Type B pancreatic cell (in vitro differentiated cells): ENCODE data around the gene RELL2. TPM values are rescaled to one million over a fixed set of nuclear protein-coding genes. Genes with fewer than 3 reads are reported as not detected.

Experiments used
- DNase-seq: peaks from one replicate; pipeline ENCODE4 v3.0.0; 2021; ENCODE audit warnings: mixed read lengths; ENCODE audit not compliant: unreplicated experiment; ENCODE audit errors: extremely low spot score
- H3K27ac Mint-ChIP-seq: 2 replicates; pipeline ENCODE4 v1.8.0; 2021; ENCODE audit warnings: mild to moderate bottlenecking, mixed read lengths
- H3K27me3 Mint-ChIP-seq: 2 replicates; pipeline ENCODE4 v1.8.0; 2021; ENCODE audit warnings: mixed read lengths
- H3K36me3 Mint-ChIP-seq: 2 replicates; pipeline ENCODE4 v1.8.0; 2021; ENCODE audit warnings: mixed read lengths
- H3K4me1 Mint-ChIP-seq: one replicate; pipeline ENCODE4 v1.8.0; 2021; ENCODE audit warnings: mixed read lengths; ENCODE audit not compliant: unreplicated experiment
- H3K4me3 Mint-ChIP-seq: 2 replicates; pipeline ENCODE4 v1.8.0; 2021; ENCODE audit warnings: mild to moderate bottlenecking, mixed read lengths
- H3K9me3 Mint-ChIP-seq: 2 replicates; pipeline ENCODE4 v1.8.0; 2021; ENCODE audit warnings: mixed read lengths
- CTCF ChIP-seq: fragments of 200-600 bp; sonication (generic); conservative IDR thresholded peaks from 2 replicates; pipeline ENCODE4 v1.5.0; 2021; ENCODE audit warnings: antibody characterized with exemption, mild to moderate bottlenecking
- total RNA-seq: library from RNA; stranded (reverse); gene quantifications from 2 replicates; pipeline ENCODE4 v1.2.1, GENCODE V29; 2021; ENCODE audit warnings: low replicate concordance

The RELL2 gene
- total RNA-seq, 1 donor from 2014 or later = 8.1 TPM

DNA sequence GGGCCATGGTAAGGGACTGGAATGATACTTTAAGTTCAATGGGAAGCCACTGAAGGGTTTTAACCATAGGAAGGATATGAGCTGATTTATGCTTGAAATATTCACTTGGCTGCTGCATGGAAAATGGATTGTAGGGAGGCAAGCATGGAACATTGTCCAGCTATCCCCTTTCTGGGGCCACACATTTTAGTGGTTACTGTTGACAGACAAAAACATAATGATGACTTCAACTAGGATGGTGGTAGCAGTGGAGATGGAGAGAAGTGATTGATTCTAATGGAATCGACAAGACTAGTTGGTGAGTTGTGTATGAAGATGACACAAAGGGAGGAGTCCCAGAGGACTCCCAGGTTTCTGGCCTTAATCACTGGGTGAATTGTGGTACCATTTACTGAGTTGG is 20.6 kb downstream of the RELL2 start:
- Mint-ChIP-seq H3K27me3 (no peaks in the 10 kb centered on the region), H3K4me3 (no peak overlapping the region), H3K36me3 (peaks cover 3% of the 10 kb centered on the region), H3K4me1 (no peaks in the 10 kb centered on the region), H3K9me3 (no peaks in the 10 kb centered on the region), H3K27ac (no peak overlapping the region)
- DNase-seq = no peak
- no peak for TF ChIP-seq CTCF

DNA sequence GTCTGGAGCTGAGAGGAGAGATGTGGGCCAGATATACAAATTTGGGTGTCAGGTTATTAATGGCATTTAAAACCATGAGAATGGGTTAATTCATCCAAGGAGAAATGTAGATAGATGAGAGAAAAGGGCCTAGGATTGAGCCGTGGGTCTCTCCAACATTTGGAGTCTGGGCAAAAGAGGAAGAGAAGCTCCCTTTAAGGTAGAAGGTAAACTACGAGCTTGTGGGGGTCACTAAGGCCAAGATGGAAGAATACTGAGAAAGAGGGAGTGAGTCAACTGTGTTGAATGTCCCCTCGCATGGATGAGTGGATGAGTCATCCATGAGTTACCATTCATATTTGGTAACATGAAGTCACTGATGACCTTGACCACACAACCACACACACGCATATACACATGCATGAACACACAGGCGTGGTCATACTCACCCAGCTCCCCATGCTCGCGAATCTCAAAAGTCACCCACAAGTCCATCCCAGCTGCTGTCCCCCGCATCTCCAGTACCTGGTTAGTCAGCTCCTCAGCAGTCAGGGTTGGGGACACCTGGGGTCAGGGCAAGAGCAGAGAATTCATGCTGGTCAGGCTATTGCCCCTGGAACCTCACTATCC is 21.2 kb downstream of the RELL2 start:
- H3K27ac Mint-ChIP-seq = no peak overlapping the region
- H3K9me3 Mint-ChIP-seq = no peaks in the 10 kb centered on the region
- peaks cover 3% of the 10 kb centered on the region for H3K36me3 Mint-ChIP-seq
- no peaks in the 10 kb centered on the region for H3K4me1 Mint-ChIP-seq
- no peak for DNase-seq
- TF ChIP-seq CTCF = no peak
- no peak overlapping the region for H3K4me3 Mint-ChIP-seq
- H3K27me3 Mint-ChIP-seq = no peaks in the 10 kb centered on the region

DNA sequence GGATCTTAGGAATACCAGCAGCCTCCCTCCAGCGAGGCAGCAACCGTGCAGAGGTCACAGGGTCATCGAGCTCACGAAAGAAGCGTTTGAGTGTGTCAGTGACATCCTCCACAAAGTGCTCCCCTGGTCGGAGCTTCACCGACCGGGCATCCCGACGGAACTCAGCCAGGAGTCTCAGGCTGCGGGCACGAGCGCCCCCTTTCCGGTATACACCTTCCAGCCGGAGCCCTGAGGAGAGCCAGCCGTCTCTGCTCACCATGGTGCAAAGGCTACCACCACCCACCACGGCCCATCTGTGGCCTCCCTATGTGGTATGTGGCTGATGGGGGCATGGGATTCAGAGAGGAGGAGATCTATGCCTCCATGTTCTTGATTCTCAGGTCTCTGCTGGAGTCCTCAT is 25.2 kb downstream of the RELL2 start:
- TF ChIP-seq CTCF = no peak
- Mint-ChIP-seq H3K9me3 (no peaks in the 10 kb centered on the region), H3K27ac (no peak overlapping the region), H3K4me1 (peaks cover 4% of the 10 kb centered on the region), H3K4me3 (no peak overlapping the region), H3K27me3 (no peaks in the 10 kb centered on the region), H3K36me3 (peaks cover 3% of the 10 kb centered on the region)
- DNase-seq = no peak

DNA sequence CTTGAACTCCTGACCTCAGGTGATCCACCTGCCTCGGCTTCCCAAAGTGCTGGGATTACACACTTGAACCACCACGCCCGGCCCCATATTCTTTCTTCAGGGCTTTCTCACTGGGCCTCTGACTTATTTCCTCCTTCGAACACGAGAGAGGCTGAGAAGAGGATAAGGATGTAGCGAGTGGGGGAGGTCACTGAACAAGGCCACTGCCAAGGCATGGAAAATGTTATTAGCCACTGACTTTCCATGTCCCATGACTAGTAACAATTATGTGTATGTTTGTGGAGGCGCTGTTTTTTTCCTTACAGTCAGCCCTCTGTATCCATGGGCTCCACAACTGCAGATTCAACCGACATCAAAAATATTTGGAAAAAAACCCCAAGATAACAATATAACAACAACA is 26.7 kb downstream of the RELL2 start:
- H3K9me3 Mint-ChIP-seq = no peaks in the 10 kb centered on the region
- no peak for TF ChIP-seq CTCF
- no peak for DNase-seq
- H3K36me3 Mint-ChIP-seq = peaks cover 5% of the 10 kb centered on the region
- H3K27ac Mint-ChIP-seq = no peak overlapping the region
- H3K27me3 Mint-ChIP-seq = no peaks in the 10 kb centered on the region
- H3K4me1 Mint-ChIP-seq = peaks cover 7% of the 10 kb centered on the region
- H3K4me3 Mint-ChIP-seq = no peak overlapping the region

DNA sequence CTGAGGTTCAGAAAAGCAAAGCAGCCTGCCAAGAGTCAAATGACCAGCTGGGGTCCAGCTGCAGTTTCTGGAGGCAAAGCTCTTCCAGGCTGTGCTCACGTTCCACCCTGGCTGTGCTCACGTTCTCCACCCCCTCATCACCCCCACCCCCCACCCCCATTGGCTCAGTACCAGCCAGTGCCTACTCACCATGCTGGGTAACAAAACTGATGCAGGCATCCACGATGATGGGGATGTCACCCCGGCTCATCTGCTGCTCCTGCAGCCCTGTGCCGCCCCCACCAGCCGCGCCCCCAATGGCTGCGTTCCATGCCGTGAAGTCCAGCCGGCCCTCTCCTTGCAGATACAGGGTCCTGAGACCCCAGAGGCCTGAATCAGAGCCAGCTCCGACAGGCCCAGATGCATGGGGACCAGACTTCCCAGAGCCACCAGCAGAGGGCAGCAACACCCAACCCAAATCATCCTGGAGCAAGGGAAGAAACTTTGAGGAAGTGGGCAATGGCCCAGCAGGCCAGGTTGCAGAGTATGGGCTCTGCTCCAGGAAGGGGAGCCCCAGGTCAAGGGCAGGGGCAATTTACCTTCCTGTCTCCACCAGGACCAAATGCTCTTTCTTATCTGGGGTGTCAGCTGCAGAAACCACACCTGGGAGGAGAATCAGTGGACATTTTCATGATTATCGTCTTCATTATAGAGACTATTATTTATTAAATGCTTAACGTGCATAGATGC is 28.1 kb downstream of the RELL2 start:
- H3K27ac Mint-ChIP-seq = no peak overlapping the region
- H3K4me1 Mint-ChIP-seq = peaks cover 10% of the 10 kb centered on the region
- TF ChIP-seq CTCF = peak; percentile 94
- H3K36me3 Mint-ChIP-seq = peaks cover 5% of the 10 kb centered on the region
- no peaks in the 10 kb centered on the region for H3K9me3 Mint-ChIP-seq
- DNase-seq = peak; percentile 80
- no peaks in the 10 kb centered on the region for H3K27me3 Mint-ChIP-seq
- no peak overlapping the region for H3K4me3 Mint-ChIP-seq
